HTR-8/SVneo (cell line): ENCODE results near the gene RHOXF2B.
"Not testable (repeated sequence)": the region's sequence is repeated elsewhere in the genome, so short reads cannot be mapped to it uniquely, and the experiment has no call there.

Experiments used
- DNase-seq: peaks from one replicate; pipeline ENCODE4 v3.0.0; 2011; ENCODE audit warnings: low spot score, mixed read lengths; ENCODE audit not compliant: insufficient read length
- FAIRE-seq: peaks from 2 replicates; lab custom pipeline; 2011; peaks lifted over from hg19 to GRCh38; lab: Jason Lieb, UNC

Gene RHOXF2B

GRCh38 chrX:120077590-120077989 is at the start of gene RHOXF2B:
Gene RHOXF2B, minus strand, starts transcription at chrX:120077690. Its CDS starts 138 bp downstream, at chrX:120077552.
- FAIRE-seq, DNase-seq: not testable (repeated sequence)

GRCh38 chrX:120125444-120125843 is 48.0 kb upstream of the RHOXF2B start:
- no peak for DNase-seq
- FAIRE-seq, result no peak

- FAIRE-seq (no peak), DNase-seq (no peak)
Measured at GRCh38 chrX:120120223-120120622, 42.7 kb upstream of the RHOXF2B start.

GRCh38 chrX:120115438-120115963 is 38.0 kb upstream of the RHOXF2B start, which contains the start of gene RHOXF1:
Gene RHOXF1, minus strand, starts transcription at chrX:120115913. Its CDS starts 51 bp downstream, at chrX:120115862.
- FAIRE-seq (no peak), DNase-seq (no peak)

GRCh38 chrX:120111611-120112010 is 34.1 kb upstream of the RHOXF2B start:
- DNase-seq, result no peak
- no peak for FAIRE-seq

- FAIRE-seq (no peak), DNase-seq (no peak)
Measured at GRCh38 chrX:120109378-120109777, 31.9 kb upstream of the RHOXF2B start.

- DNase-seq, FAIRE-seq: not testable (repeated sequence)
Measured at GRCh38 chrX:120104707-120105106, 27.2 kb upstream of the RHOXF2B start.

- FAIRE-seq, DNase-seq: not testable (repeated sequence)
Measured at GRCh38 chrX:120101057-120101456, 23.6 kb upstream of the RHOXF2B start.

- DNase-seq (no peak), FAIRE-seq (no peak)
Measured at GRCh38 chrX:120090208-120090607, 12.7 kb upstream of the RHOXF2B start.

- DNase-seq (no peak), FAIRE-seq (no peak)
Measured at GRCh38 chrX:120087289-120088017, 10.0 kb upstream of the RHOXF2B start.

GRCh38 chrX:120085553-120086185 is 8.2 kb upstream of the RHOXF2B start:
- not testable (repeated sequence) for FAIRE-seq, DNase-seq

GRCh38 chrX:120066169-120066568 is 11.3 kb downstream of the RHOXF2B start:
- DNase-seq, FAIRE-seq: not testable (repeated sequence)

- DNase-seq, FAIRE-seq: not testable (repeated sequence)
Measured at GRCh38 chrX:120042712-120043111, 34.8 kb downstream of the RHOXF2B start.

- FAIRE-seq, DNase-seq: not testable (repeated sequence)
Measured at GRCh38 chrX:120042247-120042646, 35.2 kb downstream of the RHOXF2B start.

- FAIRE-seq, result peak; percentile 23
- DNase-seq, result not testable (repeated sequence)
Measured at GRCh38 chrX:120040176-120040575, 37.3 kb downstream of the RHOXF2B start.

GRCh38 chrX:120039087-120039733 is 38.3 kb downstream of the RHOXF2B start:
- DNase-seq, FAIRE-seq: not testable (repeated sequence)

- FAIRE-seq (no peak), DNase-seq (no peak)
Measured at GRCh38 chrX:120036704-120037103, 40.8 kb downstream of the RHOXF2B start.

- DNase-seq, FAIRE-seq: not testable (repeated sequence)
Measured at GRCh38 chrX:120035522-120036309, 41.8 kb downstream of the RHOXF2B start.

- FAIRE-seq (no peak), DNase-seq (no peak)
Measured at GRCh38 chrX:120029354-120029753, 48.1 kb downstream of the RHOXF2B start.

GRCh38 chrX:120023259-120023658 is 54.2 kb downstream of the RHOXF2B start:
- DNase-seq (no peak), FAIRE-seq (no peak)
